GM23338 (cell line): ENCODE data around the gene CCDC74A. TPM values are rescaled to one million over a fixed set of nuclear protein-coding genes. Genes with fewer than 3 reads are reported as not detected.
"Not testable (repeated sequence)": the region's sequence is repeated elsewhere in the genome, so short reads cannot be mapped to it uniquely, and the experiment has no call there.

Experiments used
- ATAC-seq: fragments of 200-7000 bp; cut with Tn5 transposase; 3 replicates; pipeline ENCODE4 v1.9.1; 2020
- DNase-seq: peaks from one replicate; pipeline ENCODE4 v3.0.0-alpha.2; 2015; ENCODE audit warnings: low spot score
- H2AFZ ChIP-seq: fragments of 200-600 bp; sonication (generic); 2 replicates; pipeline ENCODE4 v1.8.0; 2016; ENCODE audit warnings: antibody characterized with exemption, mild to moderate bottlenecking, moderate library complexity
- H3F3A ChIP-seq: fragments of 200-600 bp; sonication (generic); replicated peaks from 2 replicates; pipeline ENCODE4 v1.8.0; 2017; ENCODE audit warnings: antibody characterized with exemption, mixed run types, low read depth
- H3K27ac ChIP-seq: fragments of 200-600 bp; sonication (generic); 2 replicates; pipeline ENCODE4 v1.6.1; 2016; ENCODE audit warnings: low read depth
- H3K27me3 ChIP-seq: fragments of 200-600 bp; sonication (generic); 2 replicates; pipeline ENCODE4 v1.8.0; 2016; ENCODE audit warnings: mild to moderate bottlenecking, mixed run types, moderate library complexity; ENCODE audit not compliant: insufficient read depth
- H3K36me3 ChIP-seq: fragments of 200-600 bp; sonication (generic); 2 replicates; pipeline ENCODE4 v1.8.0; 2016; ENCODE audit warnings: mild to moderate bottlenecking; ENCODE audit not compliant: insufficient read depth
- H3K4me1 ChIP-seq: fragments of 200-600 bp; sonication (generic); 2 replicates; pipeline ENCODE4 v1.8.0; 2016; ENCODE audit warnings: mild to moderate bottlenecking, moderate library complexity; ENCODE audit not compliant: insufficient read depth
- H3K4me2 ChIP-seq: fragments of 200-600 bp; sonication (generic); 2 replicates; pipeline ENCODE4 v1.7.1; 2017; ENCODE audit warnings: mixed run types
- H3K4me3 ChIP-seq: fragments of 200-600 bp; sonication (generic); 2 replicates; pipeline ENCODE4 v1.6.1; 2016; ENCODE audit warnings: mixed run types
- H3K79me2 ChIP-seq: fragments of 200-600 bp; sonication (generic); replicated peaks from 2 replicates; pipeline ENCODE4 v1.8.0; 2017; ENCODE audit warnings: mild to moderate bottlenecking; ENCODE audit not compliant: insufficient read depth
- H3K9me2 ChIP-seq: fragments of 200-600 bp; sonication (generic); 2 replicates; pipeline ENCODE4 v1.8.0; 2017; ENCODE audit not compliant: insufficient read depth
- H4K20me1 ChIP-seq: fragments of 200-600 bp; sonication (generic); replicated peaks from 2 replicates; pipeline ENCODE4 v1.8.0; 2017; ENCODE audit warnings: mild to moderate bottlenecking; ENCODE audit not compliant: insufficient read depth
- H3K27ac Mint-ChIP-seq: 2 replicates; pipeline ENCODE4 v1.8.0; 2020; ENCODE audit warnings: inconsistent platforms, mild to moderate bottlenecking, moderate library complexity, mixed read lengths
- H3K27me3 Mint-ChIP-seq: 3 replicates; pipeline ENCODE4 v1.8.0; 2022; ENCODE audit warnings: low read depth, mild to moderate bottlenecking, moderate library complexity, mixed read lengths, inconsistent platforms; ENCODE audit not compliant: insufficient read depth, poor library complexity
- H3K36me3 Mint-ChIP-seq: 3 replicates; pipeline ENCODE4 v1.8.0; 2021; ENCODE audit warnings: low read depth, mild to moderate bottlenecking, inconsistent platforms, moderate library complexity, mixed read lengths
- H3K4me1 Mint-ChIP-seq: 3 replicates; pipeline ENCODE4 v1.8.0; 2020; ENCODE audit warnings: mild to moderate bottlenecking, inconsistent platforms, mixed read lengths
- H3K4me3 Mint-ChIP-seq: 3 replicates; pipeline ENCODE4 v1.8.0; 2021; ENCODE audit warnings: moderate library complexity, mild to moderate bottlenecking, inconsistent platforms, mixed read lengths
- H3K9me3 Mint-ChIP-seq: 3 replicates; pipeline ENCODE4 v1.8.0; 2020; ENCODE audit warnings: moderate library complexity, mild to moderate bottlenecking, inconsistent platforms, mixed read lengths
- polyA plus RNA-seq: library from polyadenylated mRNA; unstranded; fragments of >200 nt; fragmentation: Nextera tagmentation; extraction: Ambion mirVana; gene quantifications from 2 replicates; pipeline ENCODE4 v1.2.1, GENCODE V29; 2016
- total RNA-seq: library from RNA; depleted of rRNA; stranded (reverse); fragments of >200 nt; shearing (Covaris generic); gene quantifications from 2 replicates; pipeline ENCODE4 v1.2.3, GENCODE V29; 2014

CCDC74A gene
- total and polyA plus RNA-seq, 2 experiments from 2014 or later: 16.5 to 47.8 TPM

DNA sequence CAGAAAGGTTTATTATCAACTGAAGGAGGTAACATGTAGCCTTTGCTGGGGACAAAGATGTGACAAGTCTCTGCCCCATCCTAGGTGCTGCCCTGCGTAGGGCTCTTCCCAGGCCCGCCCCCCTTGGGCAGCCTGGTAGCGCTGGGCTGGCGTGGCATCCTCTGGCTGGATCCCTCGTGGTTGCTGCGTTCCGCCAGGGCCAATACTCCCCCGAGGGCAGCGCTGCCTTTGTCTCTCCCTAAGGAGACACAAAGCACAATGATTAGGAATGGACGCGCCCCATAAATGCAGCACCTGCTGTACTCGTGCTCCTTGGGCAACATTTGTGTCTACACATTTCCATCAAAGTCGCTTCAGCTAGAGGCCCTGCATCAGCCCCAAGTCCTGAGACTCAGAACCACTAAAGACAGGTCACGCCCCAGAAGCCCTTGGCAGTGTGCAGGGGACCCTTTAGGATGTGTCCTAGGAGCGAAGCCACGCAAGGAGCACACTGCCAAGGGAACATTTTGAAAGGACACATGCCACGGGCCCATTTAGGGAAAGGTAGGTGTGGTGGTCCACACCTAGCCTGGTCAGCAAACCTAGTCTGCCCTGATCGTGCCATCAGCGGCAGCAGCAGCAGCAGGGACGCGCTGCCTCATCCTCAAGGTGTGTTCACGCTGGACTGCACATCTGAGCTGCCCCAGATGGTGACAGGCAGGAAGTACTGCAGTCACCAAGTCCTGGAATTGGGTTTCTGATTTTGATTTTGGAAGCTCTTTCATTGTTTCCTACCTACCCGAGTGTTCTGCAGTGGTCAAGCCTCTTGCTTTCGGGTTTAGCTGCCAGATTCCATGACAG is 43.5 kb upstream of the CCDC74A start:
- ATAC-seq, H3K79me2 ChIP-seq, H3K4me1 Mint-ChIP-seq, H3K4me2 ChIP-seq, H3K36me3 ChIP-seq, H3K36me3 Mint-ChIP-seq, DNase-seq, H3K9me2 ChIP-seq, H3K4me3 Mint-ChIP-seq, H4K20me1 ChIP-seq, H3K4me1 ChIP-seq, H3K4me3 ChIP-seq, H3K27ac ChIP-seq, H2AFZ ChIP-seq, H3K27ac Mint-ChIP-seq, H3K27me3 ChIP-seq, H3F3A ChIP-seq, H3K9me3 Mint-ChIP-seq, H3K27me3 Mint-ChIP-seq: not testable (repeated sequence)

DNA sequence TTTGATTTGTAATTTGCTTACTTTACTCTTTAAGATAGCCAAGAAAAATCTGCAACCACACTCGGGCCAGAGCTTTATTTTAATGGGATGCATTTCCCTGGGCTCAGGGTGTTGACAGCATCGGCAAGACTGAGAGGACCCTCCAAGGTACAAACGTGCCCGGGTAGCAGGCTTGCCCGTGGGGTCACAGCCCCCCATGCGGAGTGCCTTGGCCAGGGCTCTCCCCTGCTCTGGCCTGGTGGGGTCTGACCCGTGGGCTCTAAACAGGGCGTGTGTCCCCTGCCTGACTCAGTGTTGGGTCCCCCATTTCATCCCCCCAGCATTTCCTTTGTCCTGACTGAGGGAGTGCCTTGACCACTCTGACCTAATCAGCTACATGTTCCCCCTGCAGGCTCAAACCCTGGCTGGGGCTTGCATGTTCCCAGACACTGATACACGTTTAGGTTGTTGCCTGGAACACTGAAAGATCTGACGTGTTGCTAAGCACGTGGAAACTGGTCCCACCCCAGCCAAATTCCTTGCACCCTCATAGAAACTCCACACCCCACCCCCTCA is 42.7 kb upstream of the CCDC74A start:
- H3K27ac ChIP-seq, H3K79me2 ChIP-seq, H3K4me3 Mint-ChIP-seq, H3K4me1 Mint-ChIP-seq, ATAC-seq, H3K36me3 ChIP-seq, H4K20me1 ChIP-seq, H3K4me1 ChIP-seq, H3K27me3 Mint-ChIP-seq, DNase-seq, H3K27me3 ChIP-seq, H3K9me2 ChIP-seq, H3K27ac Mint-ChIP-seq, H3K9me3 Mint-ChIP-seq, H3K4me3 ChIP-seq, H2AFZ ChIP-seq, H3F3A ChIP-seq, H3K4me2 ChIP-seq: not testable (repeated sequence)
- peaks cover 13% of the 10 kb centered on the region for H3K36me3 Mint-ChIP-seq

DNA sequence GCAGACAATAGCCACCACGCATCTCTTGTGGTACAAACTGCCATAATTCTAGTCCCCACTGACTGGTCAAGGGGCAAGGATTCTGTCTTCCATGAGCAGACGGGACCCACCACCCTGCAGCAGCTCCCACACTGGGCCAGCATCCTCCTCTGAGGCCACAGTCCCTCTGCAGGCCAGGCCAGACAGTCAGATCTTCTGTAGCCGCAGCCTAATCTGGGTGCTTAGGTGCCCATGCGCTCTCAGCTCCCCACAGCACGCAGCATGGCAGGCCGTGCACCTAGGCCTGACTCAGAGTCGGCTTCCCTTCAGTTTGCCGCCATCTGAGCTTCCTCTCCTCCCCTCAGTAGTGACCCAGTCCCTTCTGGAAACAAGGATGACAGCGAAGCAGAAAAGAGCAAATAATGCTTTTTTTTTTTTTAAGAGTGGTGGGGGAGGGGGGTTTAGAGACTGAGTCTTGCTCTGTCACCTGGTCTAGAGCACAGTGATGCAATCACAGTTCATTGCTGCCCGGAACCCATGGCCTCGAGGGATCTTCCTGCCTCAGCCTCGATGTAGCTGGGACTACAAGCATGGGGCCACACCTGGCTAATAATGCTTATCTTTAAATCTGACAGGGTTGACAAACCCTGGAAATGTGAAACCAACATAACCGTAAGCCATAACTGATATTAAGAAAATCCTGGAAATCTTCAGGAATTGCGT is 41.3 kb upstream of the CCDC74A start:
- H3K9me3 Mint-ChIP-seq, H3K4me3 Mint-ChIP-seq: not testable (repeated sequence)

More for the DNA sequence above, 41.3 kb upstream of the CCDC74A start:
- H3K36me3 Mint-ChIP-seq: peaks cover 16% of the 10 kb centered on the region
- H3F3A ChIP-seq, H3K79me2 ChIP-seq, H3K36me3 ChIP-seq, H4K20me1 ChIP-seq, H3K4me1 Mint-ChIP-seq, H2AFZ ChIP-seq, H3K27ac Mint-ChIP-seq, H3K4me2 ChIP-seq, H3K9me2 ChIP-seq, H3K27ac ChIP-seq, H3K27me3 ChIP-seq, H3K4me1 ChIP-seq, ATAC-seq, DNase-seq, H3K4me3 ChIP-seq: not testable (repeated sequence)
- H3K27me3 Mint-ChIP-seq: peaks cover 14% of the 10 kb centered on the region
